GM13976 (cell line): ENCODE results near the gene H1-8.

Experiments
- DNase-seq: peaks from one replicate; pipeline ENCODE4 v3.0.0; 2012; ENCODE audit warnings: low spot score
- CTCF ChIP-seq: IDR thresholded peaks from 2 replicates; pipeline ENCODE4 v1.5.1; 2012; ENCODE audit warnings: borderline replicate concordance, mild to moderate bottlenecking; ENCODE audit not compliant: insufficient read depth; ENCODE audit errors: extremely low read depth, missing control alignments, control extremely low read depth
- in situ Hi-C: fragments of 300-500 bp; cut with MboI; formaldehyde crosslinking; loops from one replicate; pipeline ENCODE4 v1.12.0; 2022; ENCODE audit warnings: low sequenced_read_pairs, mixed read lengths, inconsistent platforms; ENCODE audit not compliant: unreplicated experiment

Gene H1-8

DNA sequence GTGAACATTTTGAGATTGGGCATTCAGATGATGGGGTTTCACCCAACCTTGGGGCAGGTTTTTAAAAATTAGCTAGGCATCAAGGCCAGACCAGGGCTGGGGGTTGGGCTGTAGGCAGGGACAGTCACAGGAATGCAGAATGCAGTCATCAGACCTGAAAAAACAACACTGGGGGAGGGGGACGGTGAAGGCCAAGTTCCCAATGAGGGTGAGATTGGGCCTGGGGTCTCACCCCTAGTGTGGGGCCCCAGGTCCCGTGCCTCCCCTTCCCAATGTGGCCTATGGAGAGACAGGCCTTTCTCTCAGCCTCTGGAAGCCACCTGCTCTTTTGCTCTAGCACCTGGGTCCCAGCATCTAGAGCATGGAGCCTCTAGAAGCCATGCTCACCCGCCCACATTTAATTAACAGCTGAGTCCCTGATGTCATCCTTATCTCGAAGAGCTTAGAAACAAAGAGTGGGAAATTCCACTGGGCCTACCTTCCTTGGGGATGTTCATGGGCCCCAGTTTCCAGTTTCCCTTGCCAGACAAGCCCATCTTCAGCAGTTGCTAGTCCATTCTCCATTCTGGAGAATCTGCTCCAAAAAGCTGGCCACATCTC, 8.4 kb upstream of the H1-8 start:
- no peak for DNase-seq
- no peak for TF ChIP-seq CTCF
- in situ Hi-C loops = no loop called here

DNA sequence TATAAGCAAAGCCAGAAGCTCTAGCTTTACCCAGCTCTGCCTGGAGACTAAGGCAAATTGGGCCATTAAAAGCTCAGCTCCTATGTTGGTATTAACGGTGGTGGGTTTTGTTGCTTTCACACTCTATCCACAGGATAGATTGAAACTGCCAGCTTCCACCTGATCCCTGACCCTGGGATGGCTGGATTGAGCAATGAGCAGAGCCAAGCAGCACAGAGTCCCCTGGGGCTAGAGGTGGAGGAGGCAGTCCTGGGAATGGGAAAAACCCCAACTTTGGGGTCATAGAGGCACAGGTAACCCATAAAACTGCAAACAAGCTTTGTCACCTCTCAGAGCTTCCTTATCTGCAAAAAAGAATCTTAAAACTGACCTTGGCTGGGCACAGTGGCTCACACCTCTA, 7.9 kb upstream of the H1-8 start:
- DNase-seq = no peak
- no peak for TF ChIP-seq CTCF

GRCh38 chr3:129536374-129536667, 6.7 kb upstream of the H1-8 start:
- no peak for DNase-seq
- in situ Hi-C loops = no loop called here
- TF ChIP-seq CTCF = no peak

More for the DNA sequence above, 7.9 kb upstream of the H1-8 start:
- in situ Hi-C loops = no loop called here

GRCh38 chr3:129536804-129537203, 6.2 kb upstream of the H1-8 start:
- in situ Hi-C loops = no loop called here
- DNase-seq = no peak
- no peak for TF ChIP-seq CTCF

DNA sequence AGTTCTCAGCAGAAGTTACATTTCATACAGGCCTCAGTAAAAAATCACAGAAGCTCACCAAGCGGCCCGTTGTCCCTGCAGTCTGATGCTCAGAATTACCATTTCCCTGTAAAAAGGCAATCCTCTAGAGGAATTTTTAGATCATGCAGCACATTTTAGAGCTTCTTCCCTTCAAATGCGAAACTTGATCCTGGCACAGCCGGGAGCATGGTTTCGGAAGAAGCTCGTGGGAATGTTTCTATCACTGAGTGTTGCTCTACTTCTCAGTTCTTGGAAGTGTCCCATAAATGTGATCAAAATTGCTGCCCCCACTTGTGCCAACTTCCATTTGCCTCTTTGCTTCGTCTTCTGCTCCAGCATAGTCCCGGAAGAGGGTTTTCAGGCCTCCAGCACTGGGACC, 3.8 kb upstream of the H1-8 start:
- DNase-seq = no peak
- TF ChIP-seq CTCF = no peak
- in situ Hi-C loops = no loop called here

DNA sequence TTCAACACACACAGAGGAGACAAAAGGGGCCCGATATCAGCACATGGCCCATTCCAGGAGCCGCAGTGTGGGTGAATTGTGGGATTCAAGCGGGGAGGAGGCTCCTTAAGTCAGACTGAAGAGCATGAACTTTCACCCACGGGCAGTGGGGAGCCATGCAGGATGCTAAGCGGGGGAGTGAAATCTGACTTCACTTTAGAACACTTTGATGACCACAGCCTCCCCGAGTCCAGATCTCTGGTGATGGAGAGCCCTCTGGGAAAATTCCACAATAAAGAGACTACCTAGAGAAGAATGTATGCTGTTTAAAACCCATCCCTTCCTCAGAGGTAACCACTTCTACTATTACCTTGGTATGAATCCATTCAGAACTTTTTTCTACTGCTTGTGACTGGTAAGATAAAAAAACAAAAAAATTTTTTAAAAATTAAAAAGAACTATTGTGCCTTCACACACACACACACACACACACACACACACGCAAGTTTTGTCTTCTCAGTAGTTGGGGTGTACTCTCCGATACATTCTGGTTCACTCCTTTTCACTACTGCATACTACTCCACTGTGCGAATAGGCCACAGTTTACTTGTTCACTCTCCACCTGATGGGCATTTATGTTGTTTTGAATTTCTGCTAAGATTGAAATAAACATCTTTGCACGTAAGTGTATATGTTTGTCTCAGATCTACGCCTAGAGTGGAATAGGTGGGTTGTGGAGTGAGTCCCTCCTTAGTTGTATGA, 2.0 kb upstream of the H1-8 start:
- in situ Hi-C loops = no loop called here

More for the DNA sequence above, 2.0 kb upstream of the H1-8 start:
- no peak for DNase-seq
- TF ChIP-seq CTCF = no peak
